ENCODE data around the gene OR5M8. TPM values are rescaled to one million over a fixed set of nuclear protein-coding genes. Genes with fewer than 3 reads are reported as not detected.

The OR5M8 gene
- not detected for polyA plus RNA-seq (2013, experiment 1 of 4)
- polyA plus RNA-seq (2013, experiment 2 of 4) = not detected
- polyA plus RNA-seq (2013, experiment 3 of 4) = not detected
- not detected for polyA plus RNA-seq (2013, experiment 4 of 4)

- 92% methylated on average over 6 to 7 of the region's 7 CpGs for WGBS, 2 experiments
- H3K9me3 ChIP-seq (ENCODE audit: control insufficient read depth, low read length) = no peaks in the 10 kb centered on the region
Observed at GRCh38 chr11:56491270-56491669, at the start of gene OR5M8. TSS of gene OR5M8 (minus strand) at chr11:56491370. CDS start at chr11:56491370, 0 bp downstream.

GRCh38 chr11:56533054-56533740 lies 42.0 kb upstream of the OR5M8 start:
- no peaks in the 10 kb centered on the region for H3K9me3 ChIP-seq (ENCODE audit: control insufficient read depth, low read length)
- H3K27me3 ChIP-seq (ENCODE audit: control insufficient read depth, insufficient read depth, low read length, poor library complexity, severe bottlenecking) = no peaks in the 10 kb centered on the region
- no peak overlapping the region for H3K4me3 ChIP-seq (ENCODE audit: insufficient read depth, low read depth, low read length)
- H3K4me1 ChIP-seq (ENCODE audit: control insufficient read depth, insufficient read depth, low read length) = no peaks in the 10 kb centered on the region
- H3K27ac ChIP-seq (ENCODE audit: insufficient read depth, low read depth, low read length, poor library complexity, severe bottlenecking) = no peak overlapping the region
- no peaks in the 10 kb centered on the region for H3K36me3 ChIP-seq (ENCODE audit: control insufficient read depth, insufficient read depth, low read length)
- WGBS, 2 experiments = 91 to 96% methylated on average over 2 of the region's 3 CpGs

More at GRCh38 chr11:56491270-56491669, at the start of gene OR5M8:
- Histone ChIP-seq H3K36me3 (ENCODE audit: control insufficient read depth, insufficient read depth, low read length) (no peaks in the 10 kb centered on the region), H3K4me1 (ENCODE audit: control insufficient read depth, insufficient read depth, low read length) (no peaks in the 10 kb centered on the region), H3K4me3 (ENCODE audit: insufficient read depth, low read depth, low read length) (no peak within 1 kb of the TSS), H3K27me3 (ENCODE audit: control insufficient read depth, insufficient read depth, low read length, poor library complexity, severe bottlenecking) (no peaks in the 10 kb centered on the region), H3K27ac (ENCODE audit: insufficient read depth, low read depth, low read length, poor library complexity, severe bottlenecking) (no peak within 1 kb of the TSS)

GRCh38 chr11:56531856-56532255 lies 40.7 kb upstream of the OR5M8 start:
- Histone ChIP-seq H3K27ac (ENCODE audit: insufficient read depth, low read depth, low read length, poor library complexity, severe bottlenecking) (no peak overlapping the region), H3K4me3 (ENCODE audit: insufficient read depth, low read depth, low read length) (no peak overlapping the region), H3K4me1 (ENCODE audit: control insufficient read depth, insufficient read depth, low read length) (no peaks in the 10 kb centered on the region), H3K27me3 (ENCODE audit: control insufficient read depth, insufficient read depth, low read length, poor library complexity, severe bottlenecking) (no peaks in the 10 kb centered on the region), H3K36me3 (ENCODE audit: control insufficient read depth, insufficient read depth, low read length) (no peaks in the 10 kb centered on the region), H3K9me3 (ENCODE audit: control insufficient read depth, low read length) (no peaks in the 10 kb centered on the region)
- WGBS, 2 experiments = 100% methylated on average over 2 of the region's 2 CpGs; no CpG with 5 or more reads in 1 of the 2 experiments

GRCh38 chr11:56522008-56522407 lies 30.8 kb upstream of the OR5M8 start:
- Histone ChIP-seq H3K9me3 (ENCODE audit: control insufficient read depth, low read length) (no peaks in the 10 kb centered on the region), H3K4me3 (ENCODE audit: insufficient read depth, low read depth, low read length) (no peak overlapping the region), H3K4me1 (ENCODE audit: control insufficient read depth, insufficient read depth, low read length) (no peaks in the 10 kb centered on the region), H3K27me3 (ENCODE audit: control insufficient read depth, insufficient read depth, low read length, poor library complexity, severe bottlenecking) (no peaks in the 10 kb centered on the region), H3K27ac (ENCODE audit: insufficient read depth, low read depth, low read length, poor library complexity, severe bottlenecking) (no peak overlapping the region), H3K36me3 (ENCODE audit: control insufficient read depth, insufficient read depth, low read length) (no peaks in the 10 kb centered on the region)
- WGBS, 2 experiments = 70 to 77% methylated on average over 5 of the region's 5 CpGs

- WGBS, 2 experiments = 100% methylated on average over 1 of the region's 1 CpG; no CpG with 5 or more reads in 1 of the 2 experiments
- no peaks in the 10 kb centered on the region for H3K4me1 ChIP-seq (ENCODE audit: control insufficient read depth, insufficient read depth, low read length)
- H3K4me3 ChIP-seq (ENCODE audit: insufficient read depth, low read depth, low read length) = no peak overlapping the region
- H3K27ac ChIP-seq (ENCODE audit: insufficient read depth, low read depth, low read length, poor library complexity, severe bottlenecking) = no peak overlapping the region
- H3K36me3 ChIP-seq (ENCODE audit: control insufficient read depth, insufficient read depth, low read length) = no peaks in the 10 kb centered on the region
- no peaks in the 10 kb centered on the region for H3K27me3 ChIP-seq (ENCODE audit: control insufficient read depth, insufficient read depth, low read length, poor library complexity, severe bottlenecking)
- H3K9me3 ChIP-seq (ENCODE audit: control insufficient read depth, low read length) = no peaks in the 10 kb centered on the region
Observed at GRCh38 chr11:56513280-56513679, 22.1 kb upstream of the OR5M8 start.

GRCh38 chr11:56509439-56509838 lies 18.3 kb upstream of the OR5M8 start:
- H3K27me3 ChIP-seq (ENCODE audit: control insufficient read depth, insufficient read depth, low read length, poor library complexity, severe bottlenecking) = no peaks in the 10 kb centered on the region
- no peaks in the 10 kb centered on the region for H3K36me3 ChIP-seq (ENCODE audit: control insufficient read depth, insufficient read depth, low read length)
- WGBS, 2 experiments = 88 to 100% methylated on average over 1 of the region's 1 CpG
- no peaks in the 10 kb centered on the region for H3K9me3 ChIP-seq (ENCODE audit: control insufficient read depth, low read length)
- no peak overlapping the region for H3K4me3 ChIP-seq (ENCODE audit: insufficient read depth, low read depth, low read length)
- no peaks in the 10 kb centered on the region for H3K4me1 ChIP-seq (ENCODE audit: control insufficient read depth, insufficient read depth, low read length)
- H3K27ac ChIP-seq (ENCODE audit: insufficient read depth, low read depth, low read length, poor library complexity, severe bottlenecking) = no peak overlapping the region

- H3K9me3 ChIP-seq (ENCODE audit: control insufficient read depth, low read length) = no peaks in the 10 kb centered on the region
- H3K27me3 ChIP-seq (ENCODE audit: control insufficient read depth, insufficient read depth, low read length, poor library complexity, severe bottlenecking) = no peaks in the 10 kb centered on the region
- H3K4me1 ChIP-seq (ENCODE audit: control insufficient read depth, insufficient read depth, low read length) = no peaks in the 10 kb centered on the region
- WGBS, 2 experiments = 95 to 96% methylated on average over 28 of the region's 28 CpGs
- no peak overlapping the region for H3K27ac ChIP-seq (ENCODE audit: insufficient read depth, low read depth, low read length, poor library complexity, severe bottlenecking)
- no peaks in the 10 kb centered on the region for H3K36me3 ChIP-seq (ENCODE audit: control insufficient read depth, insufficient read depth, low read length)
- no peak overlapping the region for H3K4me3 ChIP-seq (ENCODE audit: insufficient read depth, low read depth, low read length)
Observed at GRCh38 chr11:56497010-56497409, 5.8 kb upstream of the OR5M8 start.

GRCh38 chr11:56495117-56495516 lies 3.9 kb upstream of the OR5M8 start:
- H3K36me3 ChIP-seq (ENCODE audit: control insufficient read depth, insufficient read depth, low read length) = no peaks in the 10 kb centered on the region
- H3K27me3 ChIP-seq (ENCODE audit: control insufficient read depth, insufficient read depth, low read length, poor library complexity, severe bottlenecking) = no peaks in the 10 kb centered on the region
- H3K9me3 ChIP-seq (ENCODE audit: control insufficient read depth, low read length) = no peaks in the 10 kb centered on the region
- 92% methylated on average over 2 of the region's 2 CpGs; no CpG with 5 or more reads in 1 of the 2 experiments for WGBS, 2 experiments
- H3K27ac ChIP-seq (ENCODE audit: insufficient read depth, low read depth, low read length, poor library complexity, severe bottlenecking) = no peak overlapping the region
- no peaks in the 10 kb centered on the region for H3K4me1 ChIP-seq (ENCODE audit: control insufficient read depth, insufficient read depth, low read length)
- H3K4me3 ChIP-seq (ENCODE audit: insufficient read depth, low read depth, low read length) = no peak overlapping the region

- Histone ChIP-seq H3K36me3 (ENCODE audit: control insufficient read depth, insufficient read depth, low read length) (no peaks in the 10 kb centered on the region), H3K4me1 (ENCODE audit: control insufficient read depth, insufficient read depth, low read length) (no peaks in the 10 kb centered on the region), H3K4me3 (ENCODE audit: insufficient read depth, low read depth, low read length) (no peak overlapping the region), H3K9me3 (ENCODE audit: control insufficient read depth, low read length) (no peaks in the 10 kb centered on the region), H3K27me3 (ENCODE audit: control insufficient read depth, insufficient read depth, low read length, poor library complexity, severe bottlenecking) (no peaks in the 10 kb centered on the region), H3K27ac (ENCODE audit: insufficient read depth, low read depth, low read length, poor library complexity, severe bottlenecking) (no peak overlapping the region)
- 94% methylated on average over 3 of the region's 3 CpGs for WGBS, 2 experiments
Observed at GRCh38 chr11:56486801-56487200, 4.4 kb downstream of the OR5M8 start.

GRCh38 chr11:56474729-56475235 lies 16.4 kb downstream of the OR5M8 start:
- WGBS, 2 experiments = 88 to 100% methylated on average over 1 of the region's 1 CpG
- H3K4me3 ChIP-seq (ENCODE audit: insufficient read depth, low read depth, low read length) = no peak overlapping the region
- H3K27me3 ChIP-seq (ENCODE audit: control insufficient read depth, insufficient read depth, low read length, poor library complexity, severe bottlenecking) = no peaks in the 10 kb centered on the region
- no peaks in the 10 kb centered on the region for H3K36me3 ChIP-seq (ENCODE audit: control insufficient read depth, insufficient read depth, low read length)
- no peaks in the 10 kb centered on the region for H3K4me1 ChIP-seq (ENCODE audit: control insufficient read depth, insufficient read depth, low read length)
- no peak overlapping the region for H3K27ac ChIP-seq (ENCODE audit: insufficient read depth, low read depth, low read length, poor library complexity, severe bottlenecking)
- H3K9me3 ChIP-seq (ENCODE audit: control insufficient read depth, low read length) = no peaks in the 10 kb centered on the region
